HepG2 (cell line): ENCODE measurements around the gene VSIG10L. TPM values are rescaled to one million over a fixed set of nuclear protein-coding genes. Genes with fewer than 3 reads are reported as not detected.

Experiments
- ARID2 ChIP-seq: sonication (generic); formaldehyde crosslinking; IDR thresholded peaks from 2 replicates; pipeline ENCODE4 v1.8.1; 2022; ENCODE audit warnings: mild to moderate bottlenecking, missing genetic modification reagents, borderline replicate concordance
- DNMT1 ChIP-seq: sonication (generic); formaldehyde crosslinking; IDR thresholded peaks from 2 replicates; pipeline ENCODE4 v1.5.1; 2020; ENCODE audit warnings: mild to moderate bottlenecking, missing genetic modification reagents
- GATA4 ChIP-seq: sonication (generic); IDR thresholded peaks from 2 replicates; pipeline ENCODE4 v1.6.1; 2016; ENCODE audit warnings: antibody characterized with exemption, low read depth, borderline replicate concordance
- JUN ChIP-seq: sonication (generic); formaldehyde crosslinking; IDR thresholded peaks from 2 replicates; pipeline ENCODE4 v1.4.0; 2020; ENCODE audit warnings: mild to moderate bottlenecking, missing genetic modification reagents
- MLLT10 ChIP-seq: sonication (generic); formaldehyde crosslinking; IDR thresholded peaks from 2 replicates; pipeline ENCODE4 v1.4.0; 2020; ENCODE audit warnings: missing genetic modification reagents
- NR2F6 ChIP-seq, 2 experiments: IDR thresholded peaks; 2 replicates each; pipeline ENCODE4 v1.6.1; 2016; ENCODE audit warnings: antibody characterized with exemption in 1 of 2, mild to moderate bottlenecking in 1 of 2
- SATB2 ChIP-seq: sonication (generic); formaldehyde crosslinking; IDR thresholded peaks from 2 replicates; pipeline ENCODE4 v1.5.0; 2020; ENCODE audit warnings: missing genetic modification reagents
- TBL1XR1 ChIP-seq: fragments of 150-350 bp; IDR thresholded peaks from 2 replicates; pipeline ENCODE4 v1.6.1; 2014; ENCODE audit warnings: borderline replicate concordance, low read length; ENCODE audit not compliant: partially characterized antibody
- TGIF2 ChIP-seq: IDR thresholded peaks from 2 replicates; pipeline ENCODE4 v1.6.1; 2016; ENCODE audit warnings: control low read depth, missing compliant biosample characterization
- XBP1 ChIP-seq: sonication (generic); formaldehyde crosslinking; IDR thresholded peaks from 2 replicates; pipeline ENCODE4 v1.5.0; 2020; ENCODE audit warnings: missing genetic modification reagents
- ZFP62 ChIP-seq: sonication (generic); formaldehyde crosslinking; IDR thresholded peaks from 2 replicates; pipeline ENCODE4 v1.4.0; 2020; ENCODE audit warnings: missing genetic modification reagents
- ZNF136 ChIP-seq: sonication (generic); formaldehyde crosslinking; IDR thresholded peaks from 2 replicates; pipeline ENCODE4 v1.8.1; 2022; ENCODE audit warnings: low read depth, mild to moderate bottlenecking, moderate library complexity, missing genetic modification reagents
- ZNF430 ChIP-seq: sonication (generic); formaldehyde crosslinking; IDR thresholded peaks from 2 replicates; pipeline ENCODE4 v1.9.0; 2021; ENCODE audit warnings: mild to moderate bottlenecking, missing genetic modification reagents
- polyA plus RNA-seq, 8 experiments: library from polyadenylated mRNA; depleted of rRNA in 3 of 8; stranded (reverse) in 7 of 8; unstranded in 1 of 8; fragments of >200 nt; fragmentation: Illumina TruSeq in 4 of 8; extraction: Trizol in 4 of 8; gene quantifications; 2 replicates each; pipeline versions ENCODE4 v1.2.1 to v1.2.3, GENCODE V29; 2011 to 2016; ENCODE audit warnings: low read depth in 4 of 8, missing spikeins in 1 of 8, mixed read lengths in 1 of 8; ENCODE audit not compliant: insufficient read depth in 1 of 8
- total RNA-seq, 5 experiments: library from RNA; depleted of rRNA; stranded (reverse); fragments of >200 nt; fragmentation: Illumina TruSeq; extraction: Trizol; gene quantifications; 2 replicates each; pipeline ENCODE4 v1.2.3, GENCODE V29; 2016; ENCODE audit warnings: low read depth in 1 of 5
- TF ChIP-seq, protein P1 (sequence below): sonication (generic); formaldehyde crosslinking; IDR thresholded peaks from 2 replicates; pipeline ENCODE4 v1.4.0; 2020; ENCODE audit warnings: missing genetic modification reagents, borderline replicate concordance
- TF ChIP-seq, protein P2 (sequence below): sonication (generic); formaldehyde crosslinking; IDR thresholded peaks from 2 replicates; pipeline ENCODE4 v1.4.0; 2020; ENCODE audit warnings: missing genetic modification reagents
- TF ChIP-seq, protein P3 (sequence below): sonication (generic); formaldehyde crosslinking; IDR thresholded peaks from 2 replicates; pipeline ENCODE4 v1.4.0; 2020; ENCODE audit warnings: mild to moderate bottlenecking, missing genetic modification reagents, borderline replicate concordance
- TF ChIP-seq, protein P4 (sequence below): sonication (generic); formaldehyde crosslinking; IDR thresholded peaks from 2 replicates; pipeline ENCODE4 v1.4.0; 2020; ENCODE audit warnings: low read depth, mild to moderate bottlenecking, missing genetic modification reagents

Gene VSIG10L
- total and polyA plus RNA-seq, 2 of the 13 experiments (the other 11 are each of a cell fraction or from before 2014, with no cell fraction given) = 2.7 to 8.5 TPM

DNA sequence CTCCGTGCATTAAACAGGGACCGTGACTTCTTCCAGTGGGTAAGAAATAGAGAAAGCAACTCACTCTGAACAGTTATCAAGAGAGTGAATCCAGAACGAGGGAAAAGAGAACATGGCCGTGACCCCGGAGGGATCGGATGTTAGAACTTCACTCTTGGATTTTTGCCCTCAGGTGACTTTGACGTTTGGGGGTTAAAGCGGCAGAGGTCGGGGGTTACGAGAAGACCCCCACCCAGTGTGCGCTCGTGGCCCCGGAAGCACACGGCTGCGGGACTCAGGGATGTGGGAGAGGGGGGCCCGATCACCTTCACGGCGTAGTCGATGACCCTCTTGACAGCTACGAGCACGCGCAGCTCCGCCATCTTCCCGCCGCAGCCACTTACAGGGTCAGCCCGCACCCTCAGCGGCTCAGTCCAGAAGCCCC is 24.0 kb upstream of the VSIG10L start, which contains the start of gene ETFB (continued):
- TF ChIP-seq, protein P1, sequence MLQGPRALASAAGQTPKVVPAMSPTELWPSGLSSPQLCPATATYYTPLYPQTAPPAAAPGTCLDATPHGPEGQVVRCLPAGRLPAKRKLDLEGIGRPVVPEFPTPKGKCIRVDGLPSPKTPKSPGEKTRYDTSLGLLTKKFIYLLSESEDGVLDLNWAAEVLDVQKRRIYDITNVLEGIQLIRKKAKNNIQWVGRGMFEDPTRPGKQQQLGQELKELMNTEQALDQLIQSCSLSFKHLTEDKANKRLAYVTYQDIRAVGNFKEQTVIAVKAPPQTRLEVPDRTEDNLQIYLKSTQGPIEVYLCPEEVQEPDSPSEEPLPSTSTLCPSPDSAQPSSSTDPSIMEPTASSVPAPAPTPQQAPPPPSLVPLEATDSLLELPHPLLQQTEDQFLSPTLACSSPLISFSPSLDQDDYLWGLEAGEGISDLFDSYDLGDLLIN (CRISPR knock-in tag) = no peak; the same call in 1 of the 2 replicates
- TF ChIP-seq, protein P2, sequence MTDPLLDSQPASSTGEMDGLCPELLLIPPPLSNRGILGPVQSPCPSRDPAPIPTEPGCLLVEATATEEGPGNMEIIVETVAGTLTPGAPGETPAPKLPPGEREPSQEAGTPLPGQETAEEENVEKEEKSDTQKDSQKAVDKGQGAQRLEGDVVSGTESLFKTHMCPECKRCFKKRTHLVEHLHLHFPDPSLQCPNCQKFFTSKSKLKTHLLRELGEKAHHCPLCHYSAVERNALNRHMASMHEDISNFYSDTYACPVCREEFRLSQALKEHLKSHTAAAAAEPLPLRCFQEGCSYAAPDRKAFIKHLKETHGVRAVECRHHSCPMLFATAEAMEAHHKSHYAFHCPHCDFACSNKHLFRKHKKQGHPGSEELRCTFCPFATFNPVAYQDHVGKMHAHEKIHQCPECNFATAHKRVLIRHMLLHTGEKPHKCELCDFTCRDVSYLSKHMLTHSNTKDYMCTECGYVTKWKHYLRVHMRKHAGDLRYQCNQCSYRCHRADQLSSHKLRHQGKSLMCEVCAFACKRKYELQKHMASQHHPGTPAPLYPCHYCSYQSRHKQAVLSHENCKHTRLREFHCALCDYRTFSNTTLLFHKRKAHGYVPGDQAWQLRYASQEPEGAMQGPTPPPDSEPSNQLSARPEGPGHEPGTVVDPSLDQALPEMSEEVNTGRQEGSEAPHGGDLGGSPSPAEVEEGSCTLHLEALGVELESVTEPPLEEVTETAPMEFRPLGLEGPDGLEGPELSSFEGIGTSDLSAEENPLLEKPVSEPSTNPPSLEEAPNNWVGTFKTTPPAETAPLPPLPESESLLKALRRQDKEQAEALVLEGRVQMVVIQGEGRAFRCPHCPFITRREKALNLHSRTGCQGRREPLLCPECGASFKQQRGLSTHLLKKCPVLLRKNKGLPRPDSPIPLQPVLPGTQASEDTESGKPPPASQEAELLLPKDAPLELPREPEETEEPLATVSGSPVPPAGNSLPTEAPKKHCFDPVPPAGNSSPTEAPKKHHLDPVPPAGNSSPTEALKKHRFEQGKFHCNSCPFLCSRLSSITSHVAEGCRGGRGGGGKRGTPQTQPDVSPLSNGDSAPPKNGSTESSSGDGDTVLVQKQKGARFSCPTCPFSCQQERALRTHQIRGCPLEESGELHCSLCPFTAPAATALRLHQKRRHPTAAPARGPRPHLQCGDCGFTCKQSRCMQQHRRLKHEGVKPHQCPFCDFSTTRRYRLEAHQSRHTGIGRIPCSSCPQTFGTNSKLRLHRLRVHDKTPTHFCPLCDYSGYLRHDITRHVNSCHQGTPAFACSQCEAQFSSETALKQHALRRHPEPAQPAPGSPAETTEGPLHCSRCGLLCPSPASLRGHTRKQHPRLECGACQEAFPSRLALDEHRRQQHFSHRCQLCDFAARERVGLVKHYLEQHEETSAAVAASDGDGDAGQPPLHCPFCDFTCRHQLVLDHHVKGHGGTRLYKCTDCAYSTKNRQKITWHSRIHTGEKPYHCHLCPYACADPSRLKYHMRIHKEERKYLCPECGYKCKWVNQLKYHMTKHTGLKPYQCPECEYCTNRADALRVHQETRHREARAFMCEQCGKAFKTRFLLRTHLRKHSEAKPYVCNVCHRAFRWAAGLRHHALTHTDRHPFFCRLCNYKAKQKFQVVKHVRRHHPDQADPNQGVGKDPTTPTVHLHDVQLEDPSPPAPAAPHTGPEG (CRISPR knock-in tag) = peak; percentile 75; the same call in 1 of the 2 replicates
- peak; percentile 2; the same call in 1 of the 2 replicates for TF ChIP-seq NR2F6 (IDR thresholded peaks at IDR 0.05)
- 0 out of 2 replicates have a peak, but pooled peaks have one; percentile 15 for TF ChIP-seq NR2F6 (CRISPR knock-in tag; IDR thresholded peaks at IDR 0.05)
- no peak for TF ChIP-seq DNMT1
- no peak for TF ChIP-seq ZNF136
- TF ChIP-seq, protein P3, sequence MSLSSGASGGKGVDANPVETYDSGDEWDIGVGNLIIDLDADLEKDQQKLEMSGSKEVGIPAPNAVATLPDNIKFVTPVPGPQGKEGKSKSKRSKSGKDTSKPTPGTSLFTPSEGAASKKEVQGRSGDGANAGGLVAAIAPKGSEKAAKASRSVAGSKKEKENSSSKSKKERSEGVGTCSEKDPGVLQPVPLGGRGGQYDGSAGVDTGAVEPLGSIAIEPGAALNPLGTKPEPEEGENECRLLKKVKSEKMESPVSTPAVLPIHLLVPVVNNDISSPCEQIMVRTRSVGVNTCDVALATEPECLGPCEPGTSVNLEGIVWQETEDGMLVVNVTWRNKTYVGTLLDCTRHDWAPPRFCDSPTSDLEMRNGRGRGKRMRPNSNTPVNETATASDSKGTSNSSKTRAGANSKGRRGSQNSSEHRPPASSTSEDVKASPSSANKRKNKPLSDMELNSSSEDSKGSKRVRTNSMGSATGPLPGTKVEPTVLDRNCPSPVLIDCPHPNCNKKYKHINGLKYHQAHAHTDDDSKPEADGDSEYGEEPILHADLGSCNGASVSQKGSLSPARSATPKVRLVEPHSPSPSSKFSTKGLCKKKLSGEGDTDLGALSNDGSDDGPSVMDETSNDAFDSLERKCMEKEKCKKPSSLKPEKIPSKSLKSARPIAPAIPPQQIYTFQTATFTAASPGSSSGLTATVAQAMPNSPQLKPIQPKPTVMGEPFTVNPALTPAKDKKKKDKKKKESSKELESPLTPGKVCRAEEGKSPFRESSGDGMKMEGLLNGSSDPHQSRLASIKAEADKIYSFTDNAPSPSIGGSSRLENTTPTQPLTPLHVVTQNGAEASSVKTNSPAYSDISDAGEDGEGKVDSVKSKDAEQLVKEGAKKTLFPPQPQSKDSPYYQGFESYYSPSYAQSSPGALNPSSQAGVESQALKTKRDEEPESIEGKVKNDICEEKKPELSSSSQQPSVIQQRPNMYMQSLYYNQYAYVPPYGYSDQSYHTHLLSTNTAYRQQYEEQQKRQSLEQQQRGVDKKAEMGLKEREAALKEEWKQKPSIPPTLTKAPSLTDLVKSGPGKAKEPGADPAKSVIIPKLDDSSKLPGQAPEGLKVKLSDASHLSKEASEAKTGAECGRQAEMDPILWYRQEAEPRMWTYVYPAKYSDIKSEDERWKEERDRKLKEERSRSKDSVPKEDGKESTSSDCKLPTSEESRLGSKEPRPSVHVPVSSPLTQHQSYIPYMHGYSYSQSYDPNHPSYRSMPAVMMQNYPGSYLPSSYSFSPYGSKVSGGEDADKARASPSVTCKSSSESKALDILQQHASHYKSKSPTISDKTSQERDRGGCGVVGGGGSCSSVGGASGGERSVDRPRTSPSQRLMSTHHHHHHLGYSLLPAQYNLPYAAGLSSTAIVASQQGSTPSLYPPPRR = no peak
- no peak for TF ChIP-seq MLLT10 (CRISPR knock-in tag)
- TF ChIP-seq ARID2 (CRISPR knock-in tag) = no peak
- TF ChIP-seq TGIF2 = 0 out of 2 replicates have a peak, but pooled peaks have one; percentile 23
- TF ChIP-seq, protein P4, sequence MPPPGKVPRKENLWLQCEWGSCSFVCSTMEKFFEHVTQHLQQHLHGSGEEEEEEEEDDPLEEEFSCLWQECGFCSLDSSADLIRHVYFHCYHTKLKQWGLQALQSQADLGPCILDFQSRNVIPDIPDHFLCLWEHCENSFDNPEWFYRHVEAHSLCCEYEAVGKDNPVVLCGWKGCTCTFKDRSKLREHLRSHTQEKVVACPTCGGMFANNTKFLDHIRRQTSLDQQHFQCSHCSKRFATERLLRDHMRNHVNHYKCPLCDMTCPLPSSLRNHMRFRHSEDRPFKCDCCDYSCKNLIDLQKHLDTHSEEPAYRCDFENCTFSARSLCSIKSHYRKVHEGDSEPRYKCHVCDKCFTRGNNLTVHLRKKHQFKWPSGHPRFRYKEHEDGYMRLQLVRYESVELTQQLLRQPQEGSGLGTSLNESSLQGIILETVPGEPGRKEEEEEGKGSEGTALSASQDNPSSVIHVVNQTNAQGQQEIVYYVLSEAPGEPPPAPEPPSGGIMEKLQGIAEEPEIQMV (CRISPR knock-in tag) = no peak
- no peak for TF ChIP-seq JUN (CRISPR knock-in tag)
- no peak for TF ChIP-seq TBL1XR1
- TF ChIP-seq ZNF430 (CRISPR knock-in tag) = peak; percentile 25; the same call in 1 of the 2 replicates
- TF ChIP-seq ZFP62 (CRISPR knock-in tag) = no peak
- peak; percentile 25; the same call in 1 of the 2 replicates for TF ChIP-seq GATA4
- 0 out of 2 replicates have a peak, but pooled peaks have one; percentile 8 for TF ChIP-seq XBP1
- 0 out of 2 replicates have a peak, but pooled peaks have one; percentile 15 for TF ChIP-seq SATB2 (CRISPR knock-in tag)
